Endothelial cell of umbilical vein (primary cell): ENCODE measurements around the gene ARID1B. TPM values are rescaled to one million over a fixed set of nuclear protein-coding genes. Genes with fewer than 3 reads are reported as not detected.
A peak's percentile ranks its signal among the peaks of the same experiment; 100 is the strongest.

ENCODE experiments used
- BruUV-seq: library from RNA; stranded (reverse); fragments of 400-500 nt; replicated peaks from 2 replicates; lab custom pipeline; 2021; lab: Mats Ljungman, UMichigan
- CTCF ChIA-PET: fragments of 300-600, 350-600 bp; sonication (Branson Sonifier 250); formaldehyde crosslinking; loops from one replicate; lab custom pipeline; 2021; ENCODE audit warnings: antibody characterized with exemption, inconsistent platforms; lab: Charles Lee
- POLR2A ChIA-PET: fragments of 300-600, 350-600 bp; sonication (Branson Sonifier 250); formaldehyde crosslinking; loops from one replicate; lab custom pipeline; 2021; ENCODE audit warnings: antibody characterized with exemption, inconsistent platforms; lab: Charles Lee
- DNase-seq: peaks from one replicate; pipeline ENCODE4 v3.0.0-alpha.2; 2011; ENCODE audit warnings: low read depth, low spot score
- FAIRE-seq: peaks from 2 replicates; lab custom pipeline; 2011; peaks lifted over from hg19 to GRCh38; lab: Jason Lieb, UNC
- H2AFZ ChIP-seq: 2 replicates; pipeline ENCODE4 v1.6.0; 2012; ENCODE audit warnings: low read depth, low read length, control low read depth, inconsistent platforms
- H3K27ac ChIP-seq: 2 replicates; pipeline ENCODE4 v1.5.1; 2011; ENCODE audit warnings: low read depth, mild to moderate bottlenecking, control low read depth, low read length, moderate library complexity; ENCODE audit not compliant: insufficient read depth
- H3K27me3 ChIP-seq, 2 experiments: 2 replicates each; pipeline versions ENCODE4 v1.6.0 to v1.6.1; 2011; ENCODE audit warnings: low read length in 2 of 2, mixed read lengths in 1 of 2; ENCODE audit not compliant: control insufficient read depth in 2 of 2, insufficient read depth in 2 of 2
- H3K36me3 ChIP-seq, 2 experiments: 2 replicates in 1 of 2; 3 replicates in 1 of 2; pipeline ENCODE4 v1.5.1; 2011; ENCODE audit warnings: low read length in 2 of 2, mild to moderate bottlenecking in 1 of 2, moderate library complexity in 1 of 2; ENCODE audit not compliant: control insufficient read depth in 2 of 2, insufficient read depth in 2 of 2; ENCODE audit errors: extremely low read depth in 1 of 2
- H3K4me1 ChIP-seq: 3 replicates; pipeline ENCODE4 v1.5.1; 2011; ENCODE audit warnings: mild to moderate bottlenecking, low read length; ENCODE audit not compliant: control insufficient read depth, insufficient read depth; ENCODE audit errors: extremely low read depth
- H3K4me2 ChIP-seq: 2 replicates; pipeline ENCODE4 v1.6.1; 2011; ENCODE audit warnings: low read length, control low read depth, mixed read lengths; ENCODE audit not compliant: insufficient read depth
- H3K4me3 ChIP-seq, 3 experiments: fragments of 200-600 bp in 1 of 3; sonication (generic), shearing (Covaris generic) in 1 of 3; replicated peaks in 1 of 3; 2 replicates each; pipeline ENCODE4 v1.5.1; 2011 to 2016; ENCODE audit warnings: control low read depth in 3 of 3, low read length in 3 of 3, mild to moderate bottlenecking in 2 of 3, inconsistent platforms in 1 of 3, low read depth in 1 of 3, moderate library complexity in 1 of 3; ENCODE audit not compliant: insufficient read depth in 1 of 3
- H3K79me2 ChIP-seq: 2 replicates; pipeline ENCODE4 v1.6.0; 2012; ENCODE audit warnings: low read length, inconsistent platforms; ENCODE audit not compliant: control insufficient read depth, insufficient read depth
- H3K9ac ChIP-seq: replicated peaks from 2 replicates; pipeline ENCODE3; 2011; ENCODE audit warnings: low read length, control low read depth; ENCODE audit not compliant: insufficient read depth; ENCODE audit errors: extremely low read depth
- H3K9me1 ChIP-seq: replicated peaks from 3 replicates; pipeline ENCODE4 v1.6.0; 2011; ENCODE audit warnings: mild to moderate bottlenecking, low read length; ENCODE audit not compliant: control insufficient read depth, insufficient read depth; ENCODE audit errors: extremely low read depth
- H3K9me3 ChIP-seq: replicated peaks from 2 replicates; pipeline ENCODE4 v1.5.1; 2012; ENCODE audit warnings: low read length, inconsistent platforms; ENCODE audit not compliant: control insufficient read depth, insufficient read depth
- H4K20me1 ChIP-seq: replicated peaks from 2 replicates; pipeline ENCODE3; 2011; ENCODE audit warnings: mild to moderate bottlenecking, low read length; ENCODE audit not compliant: control insufficient read depth, insufficient read depth; ENCODE audit errors: extremely low read depth
- EZH2 ChIP-seq: IDR thresholded peaks from 2 replicates; pipeline ENCODE4 v1.6.1; 2012; ENCODE audit warnings: borderline replicate concordance, low read depth, mild to moderate bottlenecking, moderate library complexity, low read length, inconsistent platforms; ENCODE audit not compliant: severe bottlenecking
- FOS ChIP-seq: IDR thresholded peaks from 2 replicates; pipeline ENCODE4 v1.6.1; 2011; ENCODE audit warnings: mild to moderate bottlenecking, low read length, moderate library complexity, borderline replicate concordance; ENCODE audit not compliant: insufficient read depth
- JUN ChIP-seq: IDR thresholded peaks from 2 replicates; pipeline ENCODE4 v1.6.1; 2011; ENCODE audit warnings: borderline replicate concordance, low read depth; ENCODE audit not compliant: insufficient read length, insufficient read depth
- POLR2A ChIP-seq: IDR thresholded peaks from 2 replicates; pipeline ENCODE4 v1.6.1; 2012; ENCODE audit warnings: low read depth, mild to moderate bottlenecking, control low read depth, low read length
- POLR2AphosphoS5 ChIP-seq: IDR thresholded peaks from 2 replicates; pipeline ENCODE4 v1.6.1; 2012; ENCODE audit warnings: low read depth, mild to moderate bottlenecking, control low read depth, low read length, moderate library complexity; ENCODE audit not compliant: insufficient read depth
- dilution Hi-C: fragments of 300-500 bp; cut with MboI; formaldehyde crosslinking; loops from one replicate; pipeline ENCODE4 v1.15.0; 2019; ENCODE audit warnings: low sequenced_read_pairs; ENCODE audit not compliant: extremely low pct_ligation_motif_present
- intact Hi-C: fragments of 100-400 bp; cut with micrococcal nuclease; formaldehyde crosslinking; loops from one replicate; pipeline ENCODE4 v1.10.0; 2022
- polyA plus RNA-seq, 4 experiments: library from polyadenylated mRNA; depleted of rRNA in 3 of 4; stranded (reverse) in 3 of 4; unstranded in 1 of 4; fragments of >200 nt; gene quantifications; 2 replicates each; pipeline versions ENCODE4 v1.2.1 to v1.2.3, GENCODE V29; 2011 to 2012; ENCODE audit warnings: missing spikeins in 1 of 4
- total RNA-seq: library from RNA; stranded (reverse); gene quantifications from 2 replicates; pipeline ENCODE4 v1.2.3, GENCODE V29; 2021
- TF ChIP-seq, protein P1 (sequence below): IDR thresholded peaks from 2 replicates; pipeline ENCODE4 v1.6.1; 2011; ENCODE audit not compliant: insufficient read depth, insufficient read length

The ARID1B gene
- total and polyA plus RNA-seq, 2 donors (not counting 3 experiments of a cell fraction or from before 2014, with no cell fraction given) = 21.8 to 89.5 TPM

DNA sequence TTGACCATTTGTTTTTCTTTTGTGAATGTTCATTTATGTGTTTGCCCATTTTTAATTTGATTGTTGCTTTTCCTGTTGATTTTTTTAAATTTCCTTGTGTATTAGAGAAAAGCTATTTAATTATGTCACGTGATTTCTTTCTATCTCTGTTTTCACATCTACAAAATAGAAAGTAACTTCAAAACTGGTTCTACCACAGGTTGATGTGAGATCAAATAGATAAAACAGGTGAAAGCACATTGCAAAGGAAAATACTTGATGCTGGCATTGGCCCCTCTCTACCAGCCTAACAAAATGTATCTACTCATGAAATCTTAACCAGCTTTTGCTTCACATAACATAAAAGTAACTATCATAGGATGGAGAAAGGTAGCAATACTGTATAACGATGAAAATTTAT, 416.9 kb downstream of the ARID1B start:
- DNase-seq (no peak), FAIRE-seq (no peak)
- intact Hi-C loops (no loop called here), dilution Hi-C loops (no loop called here)
- Histone ChIP-seq H2AFZ (no peak overlapping the region), H3K27me3 (no peaks in the 10 kb centered on the region), H3K27ac (no peak overlapping the region), H3K4me1 (no peaks in the 10 kb centered on the region), H3K9ac (no peak overlapping the region), H3K79me2 (no peaks in the 10 kb centered on the region), H3K4me2 (no peak overlapping the region), H3K36me3 (peaks cover 5 to 36% of the 10 kb centered on the region in 2 experiments), H3K9me3 (no peaks in the 10 kb centered on the region), H4K20me1 (no peaks in the 10 kb centered on the region), H3K4me3 (no peak overlapping the region), H3K9me1 (no peaks in the 10 kb centered on the region)
- POLR2A ChIA-PET = no interaction called here
- no TSS peak for BruUV-seq
- CTCF ChIA-PET = interaction anchor here (1.2 kb wide), 2 partner anchors 12 to 65 kb away, joined by 3 to 4 read pairs; no protein-coding TSS in a partner anchor
- TF ChIP-seq EZH2 = no peak

DNA sequence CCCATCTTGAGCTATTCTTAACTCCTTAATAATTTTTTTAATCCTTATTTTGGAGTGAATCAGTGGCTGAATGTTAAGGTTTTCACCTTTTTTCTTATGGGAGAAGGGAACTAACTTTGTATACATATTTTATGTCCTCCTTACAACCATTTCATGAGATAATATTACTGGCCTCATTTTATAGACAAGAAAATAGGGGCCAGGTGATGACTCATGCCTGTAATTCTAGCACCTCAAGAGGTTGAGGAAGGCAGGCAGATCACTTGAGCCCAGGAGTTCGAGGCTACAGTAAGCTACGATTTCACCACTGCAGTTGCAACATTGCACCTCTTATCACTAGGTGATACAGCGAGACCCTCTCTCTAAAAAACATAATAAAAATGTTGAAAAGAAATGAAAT, 417.5 kb downstream of the ARID1B start:
- ChIA-PET CTCF (interaction anchor here (1.1 to 1.2 kb wide), 3 partner anchors 12 to 87 kb away, joined by 3 to 4 read pairs (median 3); no protein-coding TSS in a partner anchor), POLR2A (no interaction called here)
- Histone ChIP-seq H3K9ac (no peak overlapping the region), H3K9me3 (no peaks in the 10 kb centered on the region), H4K20me1 (no peaks in the 10 kb centered on the region), H3K9me1 (no peaks in the 10 kb centered on the region), H3K79me2 (no peaks in the 10 kb centered on the region), H2AFZ (no peak overlapping the region), H3K36me3 (peaks cover 5 to 36% of the 10 kb centered on the region in 2 experiments), H3K4me2 (no peak overlapping the region), H3K27ac (no peak overlapping the region), H3K4me1 (no peaks in the 10 kb centered on the region), H3K4me3 (no peak overlapping the region), H3K27me3 (no peaks in the 10 kb centered on the region)
- peak; percentile 22 for TF ChIP-seq FOS
- TF ChIP-seq EZH2 = no peak
- peak; percentile 8 for TF ChIP-seq JUN
- no peak for TF ChIP-seq POLR2A
- TF ChIP-seq, protein P1, sequence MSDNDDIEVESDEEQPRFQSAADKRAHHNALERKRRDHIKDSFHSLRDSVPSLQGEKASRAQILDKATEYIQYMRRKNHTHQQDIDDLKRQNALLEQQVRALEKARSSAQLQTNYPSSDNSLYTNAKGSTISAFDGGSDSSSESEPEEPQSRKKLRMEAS = no peak
- TF ChIP-seq POLR2AphosphoS5 = no peak
- BruUV-seq = no TSS peak
- DNase-seq (no peak), FAIRE-seq (no peak)
- intact Hi-C loops (no loop called here), dilution Hi-C loops (no loop called here)
